OCI-LY1 (cell line): ENCODE data around the gene CNTN3.

Experiments
- H2AFZ ChIP-seq: fragments of 200-600 bp; sonication (generic), shearing (Covaris generic); 2 replicates; pipeline ENCODE4 v1.6.0; 2014; ENCODE audit warnings: antibody characterized with exemption, mild to moderate bottlenecking, low read length
- H3F3A ChIP-seq: fragments of 200-600 bp; sonication (generic), shearing (Covaris generic); 2 replicates; pipeline ENCODE4 v1.6.0; 2014; ENCODE audit warnings: mild to moderate bottlenecking, antibody characterized with exemption, low read length, moderate library complexity; ENCODE audit not compliant: insufficient read depth
- H3K27ac ChIP-seq: fragments of 200-600 bp; sonication (generic); 2 replicates; pipeline ENCODE4 v1.5.1; 2014; ENCODE audit warnings: low read length, mixed run types, mild to moderate bottlenecking, low read depth; ENCODE audit not compliant: poor library complexity, severe bottlenecking
- H3K27me3 ChIP-seq: fragments of 200-600 bp; sonication (generic); 2 replicates; pipeline ENCODE4 v1.6.0; 2014; ENCODE audit warnings: antibody characterized with exemption, mild to moderate bottlenecking, low read length, moderate library complexity; ENCODE audit not compliant: insufficient read depth
- H3K36me3 ChIP-seq: fragments of 200-600 bp; sonication (generic); 2 replicates; pipeline ENCODE4 v1.6.1; 2014; ENCODE audit warnings: mild to moderate bottlenecking, antibody characterized with exemption, low read length, moderate library complexity, mixed read lengths; ENCODE audit not compliant: insufficient read depth
- H3K4me1 ChIP-seq: fragments of 200-600 bp; sonication (generic); 2 replicates; pipeline ENCODE4 v1.5.1; 2014; ENCODE audit warnings: mild to moderate bottlenecking, low read length, moderate library complexity; ENCODE audit not compliant: insufficient read depth, severe bottlenecking
- H3K4me2 ChIP-seq: fragments of 200-600 bp; sonication (generic), shearing (Covaris generic); 2 replicates; pipeline ENCODE4 v1.6.1; 2014; ENCODE audit warnings: low read length
- H3K4me3 ChIP-seq: fragments of 200-600 bp; sonication (generic); 2 replicates; pipeline ENCODE4 v1.5.1; 2014; ENCODE audit warnings: low read length, low read depth, mild to moderate bottlenecking, mixed read lengths; ENCODE audit not compliant: poor library complexity, severe bottlenecking
- H3K79me2 ChIP-seq: fragments of 200-600 bp; shearing (Covaris generic); 2 replicates; pipeline ENCODE4 v1.6.1; 2016; ENCODE audit warnings: mixed run types, low read length, mixed read lengths; ENCODE audit not compliant: insufficient read depth
- H3K9ac ChIP-seq: fragments of 200-600 bp; sonication (generic), shearing (Covaris generic); 2 replicates; pipeline ENCODE4 v1.6.1; 2014; ENCODE audit warnings: mild to moderate bottlenecking, low read length, mixed read lengths
- H3K9me2 ChIP-seq: fragments of 200-600 bp; sonication (generic), shearing (Covaris generic); 2 replicates; pipeline ENCODE4 v1.6.1; 2014; ENCODE audit warnings: low read depth, mild to moderate bottlenecking, low read length, mixed read lengths
- H3K9me3 ChIP-seq: fragments of 200-600 bp; shearing (Covaris generic); 2 replicates; pipeline ENCODE4 v1.6.1; 2014; ENCODE audit warnings: low read length, mixed read lengths
- H4K20me1 ChIP-seq: fragments of 200-600 bp; sonication (generic), shearing (Covaris generic); 2 replicates; pipeline ENCODE4 v1.6.0; 2016; ENCODE audit warnings: mild to moderate bottlenecking, low read length; ENCODE audit not compliant: insufficient read depth
- CTCF ChIP-seq: fragments of 200-600 bp; sonication (generic), shearing (Covaris generic); IDR thresholded peaks from 2 replicates; pipeline ENCODE4 v1.5.1; 2017; ENCODE audit warnings: mild to moderate bottlenecking, antibody characterized with exemption, low read length, moderate library complexity, mixed read lengths
- EZH2 ChIP-seq: fragments of 200-600 bp; sonication (generic), shearing (Covaris generic); IDR thresholded peaks from 2 replicates; pipeline ENCODE4 v1.8.0; 2017; ENCODE audit warnings: borderline replicate concordance, mixed run types, mild to moderate bottlenecking, antibody characterized with exemption, low read length, moderate library complexity, mixed read lengths

The CNTN3 gene

GRCh38 chr3:74621581-74621980, 7.1 kb upstream of the CNTN3 start:
- Histone ChIP-seq H4K20me1 (no peaks in the 10 kb centered on the region), H3K36me3 (no peaks in the 10 kb centered on the region), H2AFZ (no peak overlapping the region), H3K27me3 (no peaks in the 10 kb centered on the region), H3K9ac (no peak overlapping the region), H3K79me2 (no peaks in the 10 kb centered on the region), H3K27ac (no peak overlapping the region), H3K4me2 (no peak overlapping the region), H3K9me2 (no peaks in the 10 kb centered on the region), H3K9me3 (no peaks in the 10 kb centered on the region), H3K4me1 (no peaks in the 10 kb centered on the region), H3F3A (no peaks in the 10 kb centered on the region), H3K4me3 (no peak overlapping the region)
- TF ChIP-seq EZH2 (no peak), CTCF (no peak)

GRCh38 chr3:74617776-74618175, 3.3 kb upstream of the CNTN3 start:
- Histone ChIP-seq H3K9me2 (no peaks in the 10 kb centered on the region), H4K20me1 (no peaks in the 10 kb centered on the region), H3K4me2 (no peak overlapping the region), H3K36me3 (no peaks in the 10 kb centered on the region), H2AFZ (no peak overlapping the region), H3K9me3 (no peaks in the 10 kb centered on the region), H3K4me1 (no peaks in the 10 kb centered on the region), H3K9ac (no peak overlapping the region), H3K27ac (no peak overlapping the region), H3K4me3 (no peak overlapping the region), H3K79me2 (no peaks in the 10 kb centered on the region), H3K27me3 (no peaks in the 10 kb centered on the region), H3F3A (no peaks in the 10 kb centered on the region)
- TF ChIP-seq CTCF (no peak), EZH2 (no peak)

- no peak overlapping the region for H3K9ac ChIP-seq
- H3K79me2 ChIP-seq: no peaks in the 10 kb centered on the region
- H3K4me2 ChIP-seq: no peak overlapping the region
- TF ChIP-seq CTCF (no peak), EZH2 (no peak)
- H3K4me3 ChIP-seq: no peak overlapping the region
- no peaks in the 10 kb centered on the region for H3K9me2 ChIP-seq
- H4K20me1 ChIP-seq: no peaks in the 10 kb centered on the region
- H3K27me3 ChIP-seq: no peaks in the 10 kb centered on the region
- no peaks in the 10 kb centered on the region for H3F3A ChIP-seq
- no peaks in the 10 kb centered on the region for H3K4me1 ChIP-seq
- H3K36me3 ChIP-seq: no peaks in the 10 kb centered on the region
- H3K9me3 ChIP-seq: no peaks in the 10 kb centered on the region
- H3K27ac ChIP-seq: no peak overlapping the region
- no peak overlapping the region for H2AFZ ChIP-seq
Measured at GRCh38 chr3:74613521-74614106, 845 bp downstream of the CNTN3 start.
